Liver (tissue), 9 donors: ENCODE measurements around the gene HOXC11. TPM values are rescaled to one million over a fixed set of nuclear protein-coding genes. Genes with fewer than 3 reads are reported as not detected.

Source experiments
- DNase-seq: peaks from one replicate; pipeline ENCODE4 v3.0.0-alpha.2; 2017; ENCODE audit warnings: low spot score
- H3K27ac ChIP-seq, 2 donors: one replicate each; pipeline ENCODE4 v1.7.0; 2013; ENCODE audit warnings: inconsistent platforms in 2 of 2, low read length in 2 of 2, control low read depth in 1 of 2, low read depth in 1 of 2, mild to moderate bottlenecking in 1 of 2
- H3K27me3 ChIP-seq, 4 donors: one replicate each; pipeline versions ENCODE4 v1.6.1 to v1.7.0; 2013; ENCODE audit warnings: low read length in 3 of 4, inconsistent platforms in 1 of 4, mild to moderate bottlenecking in 1 of 4, moderate library complexity in 1 of 4; ENCODE audit not compliant: control insufficient read depth in 4 of 4, insufficient read depth in 4 of 4
- H3K36me3 ChIP-seq, 4 donors: one replicate each; pipeline versions ENCODE4 v1.6.1 to v1.7.0; 2013; ENCODE audit warnings: low read length in 3 of 4, mild to moderate bottlenecking in 3 of 4, low read depth in 1 of 4, moderate library complexity in 1 of 4; ENCODE audit not compliant: control insufficient read depth in 4 of 4, insufficient read depth in 3 of 4
- H3K4me1 ChIP-seq, 4 donors: one replicate each; pipeline versions ENCODE4 v1.6.1 to v1.7.0; 2013; ENCODE audit warnings: low read length in 3 of 4, mild to moderate bottlenecking in 3 of 4, moderate library complexity in 1 of 4; ENCODE audit not compliant: control insufficient read depth in 4 of 4, insufficient read depth in 4 of 4
- H3K4me3 ChIP-seq, 3 donors: one replicate each; pipeline versions ENCODE4 v1.6.1 to v1.7.0; 2013; ENCODE audit warnings: low read length in 3 of 3, control low read depth in 1 of 3, low read depth in 1 of 3, mild to moderate bottlenecking in 1 of 3
- H3K9ac ChIP-seq, 2 donors: one replicate each; pipeline ENCODE4 v1.7.0; 2013; ENCODE audit warnings: low read length in 2 of 2, mild to moderate bottlenecking in 2 of 2, moderate library complexity in 2 of 2, control low read depth in 1 of 2, low read depth in 1 of 2
- H3K9me3 ChIP-seq, 4 donors: one replicate each; pipeline versions ENCODE4 v1.6.1 to v1.7.0; 2013; ENCODE audit warnings: low read length in 3 of 4; ENCODE audit not compliant: control insufficient read depth in 4 of 4
- ATF3 ChIP-seq: IDR thresholded peaks from 2 replicates; pipeline ENCODE4 v1.6.1; 2016; ENCODE audit warnings: antibody characterized with exemption
- CTCF ChIP-seq: fragments of 150-350 bp; IDR thresholded peaks from 2 replicates; pipeline ENCODE4 v1.5.1; 2017; ENCODE audit warnings: improper control_type of control experiment, low read depth, low read length; ENCODE audit not compliant: missing input control
- FOXA1 ChIP-seq: IDR thresholded peaks from 2 replicates; pipeline ENCODE4 v1.6.1; 2016; ENCODE audit warnings: antibody characterized with exemption
- FOXA2 ChIP-seq: IDR thresholded peaks from 2 replicates; pipeline ENCODE4 v1.6.1; 2016; ENCODE audit warnings: antibody characterized with exemption
- GABPA ChIP-seq, 2 donors: IDR thresholded peaks in 1 of 2; conservative IDR thresholded peaks in 1 of 2; 2 replicates each; pipeline ENCODE4 v1.6.1; 2016; ENCODE audit warnings: antibody characterized with exemption in 2 of 2, mild to moderate bottlenecking in 1 of 2, moderate library complexity in 1 of 2
- HNF4A ChIP-seq, 2 donors: conservative IDR thresholded peaks; 2 replicates each; pipeline ENCODE4 v1.6.1; 2016; ENCODE audit warnings: antibody characterized with exemption in 2 of 2, mild to moderate bottlenecking in 2 of 2
- JUND ChIP-seq, 2 donors: IDR thresholded peaks; 2 replicates each; pipeline ENCODE4 v1.6.1; 2016; ENCODE audit warnings: antibody characterized with exemption in 2 of 2
- NR2F2 ChIP-seq: IDR thresholded peaks from 2 replicates; pipeline ENCODE4 v1.6.1; 2016; ENCODE audit warnings: antibody characterized with exemption
- RAD21 ChIP-seq, 2 donors: IDR thresholded peaks; 2 replicates each; pipeline ENCODE4 v1.6.1; 2016; ENCODE audit warnings: antibody characterized with exemption in 2 of 2, mild to moderate bottlenecking in 2 of 2
- REST ChIP-seq: IDR thresholded peaks from 2 replicates; pipeline ENCODE4 v1.6.1; 2016; ENCODE audit warnings: antibody characterized with exemption, mild to moderate bottlenecking
- RXRA ChIP-seq, 2 donors: IDR thresholded peaks; 2 replicates each; pipeline ENCODE4 v1.6.1; 2017 to 2018; ENCODE audit warnings: antibody characterized with exemption in 2 of 2, mild to moderate bottlenecking in 1 of 2
- SP1 ChIP-seq: IDR thresholded peaks from 2 replicates; pipeline ENCODE4 v1.6.1; 2018; ENCODE audit warnings: antibody characterized with exemption, mild to moderate bottlenecking
- YY1 ChIP-seq: IDR thresholded peaks from 2 replicates; pipeline ENCODE4 v1.6.1; 2016; ENCODE audit warnings: antibody characterized with exemption, mild to moderate bottlenecking
- WGBS: extraction: QIAGEN DNeasy Blood & Tissue Kit; methylation state at CpG from one replicate; pipeline ENCODE4 v1.1.7; 2013; 5-methylcytosine and 5-hydroxymethylcytosine counted together
- polyA plus RNA-seq, 2 donors: library from polyadenylated mRNA; stranded (reverse) in 1 of 2; unstranded in 1 of 2; fragments of 200-250 nt in 1 of 2; fragments of >200 nt in 1 of 2; fragmentation: Nextera tagmentation in 1 of 2; extraction: Ambion mirVana in 1 of 2; gene quantifications; one replicate each; pipeline versions ENCODE4 v1.2.1 to v1.2.3, GENCODE V29; 2013 to 2015
- total RNA-seq, 2 donors: library from RNA; depleted of rRNA; stranded (reverse); fragments of >200 nt; gene quantifications; one replicate each; pipeline ENCODE4 v1.2.3, GENCODE V29; 2014
- TF ChIP-seq, protein P1 (sequence below): IDR thresholded peaks from 2 replicates; pipeline ENCODE4 v1.6.1; 2016; ENCODE audit warnings: antibody characterized with exemption
- TF ChIP-seq, protein P2 (sequence below): IDR thresholded peaks from 2 replicates; pipeline ENCODE4 v1.6.1; 2016; ENCODE audit warnings: antibody characterized with exemption
- donor health status: healthy.
- donor health status: healthy.
- donor health status: healthy.
- donor health status: healthy.
- donor health status: healthy.

The HOXC11 gene
- total and polyA plus RNA-seq, 4 donors = not detected

DNA sequence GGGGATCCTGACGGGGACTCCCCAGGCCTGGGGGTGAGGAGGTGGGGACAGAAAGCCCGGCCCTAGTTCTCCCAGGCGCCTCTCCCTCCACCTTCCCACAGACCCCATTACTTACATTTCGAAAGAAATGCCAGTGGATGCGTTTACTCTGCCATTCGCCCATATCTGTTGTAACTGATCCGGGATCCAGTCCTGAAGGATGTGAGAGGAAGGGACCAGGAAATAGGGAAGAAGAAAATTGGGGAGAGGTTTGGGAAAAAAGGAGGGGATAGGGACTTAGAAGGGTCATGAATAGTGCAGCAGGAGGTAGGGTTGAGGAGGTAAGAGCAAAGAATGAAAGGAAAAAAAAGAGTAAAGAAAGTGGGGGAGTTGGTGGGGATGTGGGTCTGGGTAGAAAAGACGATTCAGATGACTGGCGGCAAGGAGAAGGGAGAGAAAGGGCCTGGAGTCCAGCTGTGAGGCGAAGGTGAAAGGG, 17.1 kb upstream of the HOXC11 start:
- TF ChIP-seq JUND (IDR thresholded peaks at IDR 0.05) = no peak
- TF ChIP-seq FOXA2 = no peak
- no peak for TF ChIP-seq RAD21 (IDR thresholded peaks at IDR 0.05)
- TF ChIP-seq RXRA (IDR thresholded peaks at IDR 0.05) = no peak
- TF ChIP-seq ATF3 = no peak
- TF ChIP-seq CTCF = no peak
- TF ChIP-seq, protein P1, sequence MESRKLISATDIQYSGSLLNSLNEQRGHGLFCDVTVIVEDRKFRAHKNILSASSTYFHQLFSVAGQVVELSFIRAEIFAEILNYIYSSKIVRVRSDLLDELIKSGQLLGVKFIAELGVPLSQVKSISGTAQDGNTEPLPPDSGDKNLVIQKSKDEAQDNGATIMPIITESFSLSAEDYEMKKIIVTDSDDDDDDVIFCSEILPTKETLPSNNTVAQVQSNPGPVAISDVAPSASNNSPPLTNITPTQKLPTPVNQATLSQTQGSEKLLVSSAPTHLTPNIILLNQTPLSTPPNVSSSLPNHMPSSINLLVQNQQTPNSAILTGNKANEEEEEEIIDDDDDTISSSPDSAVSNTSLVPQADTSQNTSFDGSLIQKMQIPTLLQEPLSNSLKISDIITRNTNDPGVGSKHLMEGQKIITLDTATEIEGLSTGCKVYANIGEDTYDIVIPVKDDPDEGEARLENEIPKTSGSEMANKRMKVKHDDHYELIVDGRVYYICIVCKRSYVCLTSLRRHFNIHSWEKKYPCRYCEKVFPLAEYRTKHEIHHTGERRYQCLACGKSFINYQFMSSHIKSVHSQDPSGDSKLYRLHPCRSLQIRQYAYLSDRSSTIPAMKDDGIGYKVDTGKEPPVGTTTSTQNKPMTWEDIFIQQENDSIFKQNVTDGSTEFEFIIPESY = no peak
- no peak for TF ChIP-seq HNF4A (conservative IDR thresholded peaks at IDR 0.05)
- no peak for TF ChIP-seq FOXA1
- TF ChIP-seq YY1 = no peak
- TF ChIP-seq REST = no peak
- no peak for TF ChIP-seq NR2F2
- TF ChIP-seq GABPA (IDR thresholded peaks at IDR 0.05 in 1 of 2, conservative IDR thresholded peaks at IDR 0.05 in 1 of 2) = no peak
- no peak for TF ChIP-seq SP1
- Histone ChIP-seq H3K4me3 (no peak overlapping the region), H3K36me3 (no peaks in the 10 kb centered on the region), H3K4me1 (peaks cover 0 to 2% (median 0%) of the 10 kb centered on the region in 4 donors), H3K27me3 (peaks cover 15 to 47% (median 26%) of the 10 kb centered on the region in 4 donors), H3K27ac (no peak overlapping the region), H3K9ac (no peak overlapping the region), H3K9me3 (peaks cover 0 to 4% (median 0%) of the 10 kb centered on the region in 4 donors)
- DNase-seq = no peak
- WGBS = 11% methylated on average over 10 of the region's 10 CpGs

- no peak overlapping the region for H3K9ac ChIP-seq
- TF ChIP-seq ATF3 (no peak), GABPA (IDR thresholded peaks at IDR 0.05 in 1 of 2, conservative IDR thresholded peaks at IDR 0.05 in 1 of 2) (no peak), FOXA2 (no peak), NR2F2 (no peak), FOXA1 (no peak), YY1 (no peak), RAD21 (IDR thresholded peaks at IDR 0.05) (no peak)
- TF ChIP-seq, protein P1 = no peak
- TF ChIP-seq, protein P2, sequence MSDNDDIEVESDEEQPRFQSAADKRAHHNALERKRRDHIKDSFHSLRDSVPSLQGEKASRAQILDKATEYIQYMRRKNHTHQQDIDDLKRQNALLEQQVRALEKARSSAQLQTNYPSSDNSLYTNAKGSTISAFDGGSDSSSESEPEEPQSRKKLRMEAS = no peak
- no peaks in the 10 kb centered on the region for H3K36me3 ChIP-seq
- peaks cover 0 to 4% (median 0%) of the 10 kb centered on the region in 4 donors for H3K9me3 ChIP-seq
- 12% methylated on average over 25 of the region's 25 CpGs for WGBS
- no peak for DNase-seq
- H3K4me1 ChIP-seq = peaks cover 0 to 2% (median 0%) of the 10 kb centered on the region in 4 donors
- no peak overlapping the region for H3K27ac ChIP-seq
- no peak overlapping the region for H3K4me3 ChIP-seq
- H3K27me3 ChIP-seq = peaks cover 13 to 47% (median 25%) of the 10 kb centered on the region in 4 donors
Observed at GRCh38 chr12:53956251-53956887, 16.6 kb upstream of the HOXC11 start.
